Glomerular visceral epithelial cell (primary cell): Measurements from ENCODE around the gene BUB1B.
"Not testable (repeated sequence)": the region's sequence is repeated elsewhere in the genome, so short reads cannot be mapped to it uniquely, and the experiment has no call there.

Experiments
- DNase-seq: peaks from one replicate; pipeline ENCODE4 v3.0.0-alpha.2; 2016; ENCODE audit errors: extremely low spot score

Gene BUB1B, protein sequence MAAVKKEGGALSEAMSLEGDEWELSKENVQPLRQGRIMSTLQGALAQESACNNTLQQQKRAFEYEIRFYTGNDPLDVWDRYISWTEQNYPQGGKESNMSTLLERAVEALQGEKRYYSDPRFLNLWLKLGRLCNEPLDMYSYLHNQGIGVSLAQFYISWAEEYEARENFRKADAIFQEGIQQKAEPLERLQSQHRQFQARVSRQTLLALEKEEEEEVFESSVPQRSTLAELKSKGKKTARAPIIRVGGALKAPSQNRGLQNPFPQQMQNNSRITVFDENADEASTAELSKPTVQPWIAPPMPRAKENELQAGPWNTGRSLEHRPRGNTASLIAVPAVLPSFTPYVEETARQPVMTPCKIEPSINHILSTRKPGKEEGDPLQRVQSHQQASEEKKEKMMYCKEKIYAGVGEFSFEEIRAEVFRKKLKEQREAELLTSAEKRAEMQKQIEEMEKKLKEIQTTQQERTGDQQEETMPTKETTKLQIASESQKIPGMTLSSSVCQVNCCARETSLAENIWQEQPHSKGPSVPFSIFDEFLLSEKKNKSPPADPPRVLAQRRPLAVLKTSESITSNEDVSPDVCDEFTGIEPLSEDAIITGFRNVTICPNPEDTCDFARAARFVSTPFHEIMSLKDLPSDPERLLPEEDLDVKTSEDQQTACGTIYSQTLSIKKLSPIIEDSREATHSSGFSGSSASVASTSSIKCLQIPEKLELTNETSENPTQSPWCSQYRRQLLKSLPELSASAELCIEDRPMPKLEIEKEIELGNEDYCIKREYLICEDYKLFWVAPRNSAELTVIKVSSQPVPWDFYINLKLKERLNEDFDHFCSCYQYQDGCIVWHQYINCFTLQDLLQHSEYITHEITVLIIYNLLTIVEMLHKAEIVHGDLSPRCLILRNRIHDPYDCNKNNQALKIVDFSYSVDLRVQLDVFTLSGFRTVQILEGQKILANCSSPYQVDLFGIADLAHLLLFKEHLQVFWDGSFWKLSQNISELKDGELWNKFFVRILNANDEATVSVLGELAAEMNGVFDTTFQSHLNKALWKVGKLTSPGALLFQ

DNA sequence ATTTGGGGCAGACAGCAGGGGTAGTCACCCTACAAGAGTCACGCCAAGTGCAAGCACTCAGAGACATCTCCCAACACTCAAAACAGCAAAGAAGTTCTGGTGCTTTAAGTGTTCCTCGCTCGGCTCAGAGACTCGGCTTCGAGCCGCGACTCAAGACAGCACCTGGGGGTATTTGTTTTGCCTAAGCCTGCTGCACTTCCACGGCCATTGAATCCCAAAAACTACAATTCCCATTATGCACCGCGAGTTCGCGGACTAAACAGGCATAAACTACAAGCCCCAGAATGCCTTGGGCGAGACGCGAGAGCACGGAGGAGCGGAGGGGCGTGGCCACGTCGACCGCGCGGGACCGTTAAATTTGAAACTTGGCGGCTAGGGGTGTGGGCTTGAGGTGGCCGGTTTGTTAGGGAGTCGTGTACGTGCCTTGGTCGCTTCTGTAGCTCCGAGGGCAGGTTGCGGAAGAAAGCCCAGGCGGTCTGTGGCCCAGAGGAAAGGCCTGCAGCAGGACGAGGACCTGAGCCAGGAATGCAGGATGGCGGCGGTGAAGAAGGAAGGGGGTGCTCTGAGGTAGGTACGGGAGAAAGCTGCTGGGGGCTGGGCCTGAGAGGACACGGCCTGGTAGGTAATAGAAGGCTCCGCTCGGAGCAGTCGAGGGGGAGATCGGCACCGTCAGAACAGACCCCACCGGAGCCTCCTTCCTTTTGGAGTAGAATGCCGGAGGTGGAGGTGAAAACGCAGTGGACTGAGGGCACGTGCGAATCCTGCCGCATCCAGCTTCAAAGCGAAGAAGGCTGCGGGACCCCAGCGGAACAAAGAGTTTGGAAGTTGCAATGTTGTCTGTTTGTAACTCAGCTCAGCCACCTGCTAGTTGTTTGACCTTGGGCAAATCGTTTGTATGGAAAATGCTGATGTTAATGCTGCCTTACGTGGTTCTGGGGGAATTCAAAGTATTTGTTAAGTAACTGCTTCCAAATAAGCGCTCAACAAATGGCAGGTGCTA is at the start of gene BUB1B:
Gene BUB1B (plus strand): TSS at position 381 of the 1,000 bp plus-strand sequence. CDS start 152 bp downstream, at position 533.
- peak; percentile 93 for DNase-seq

DNA sequence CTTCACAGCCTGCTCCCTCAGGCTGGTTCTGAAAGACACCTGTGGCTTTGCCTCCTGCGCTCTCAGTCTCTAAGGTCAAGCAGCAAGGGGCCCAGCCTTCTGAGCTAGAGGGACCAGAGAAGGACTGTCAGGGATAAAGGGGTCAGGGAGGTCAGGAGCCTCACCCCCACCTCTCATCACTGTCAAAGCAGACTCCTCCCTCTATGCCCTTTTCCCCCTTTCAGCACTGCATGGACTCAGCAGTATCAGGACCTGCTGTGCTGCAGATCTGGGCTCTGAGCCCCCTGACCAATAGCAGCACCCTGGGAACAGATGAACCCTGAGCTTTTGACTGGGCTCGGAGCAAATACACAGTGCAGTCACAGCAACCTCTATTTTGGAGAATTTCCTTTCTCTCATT is 49.0 kb upstream of the BUB1B start:
- no peak for DNase-seq

DNA sequence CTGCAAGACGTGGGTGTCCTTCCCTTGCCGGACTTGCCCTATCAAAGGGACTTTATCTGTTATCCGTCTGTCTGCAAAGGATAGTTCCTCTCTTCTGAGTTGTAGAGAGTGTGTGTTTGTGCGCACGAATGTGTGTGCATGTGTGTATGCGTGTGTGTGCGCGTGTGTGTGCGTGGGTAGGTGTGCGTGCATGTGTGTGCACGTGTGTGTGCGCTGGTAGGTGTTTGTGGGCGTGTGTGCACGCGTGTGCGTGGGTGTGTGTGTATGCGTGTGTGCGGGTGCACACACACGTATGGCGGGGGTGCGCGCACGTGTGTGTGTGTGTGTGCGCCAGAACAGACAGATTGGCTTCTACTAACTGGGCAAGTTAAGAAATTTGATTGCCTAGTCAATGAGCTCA is 48.1 kb upstream of the BUB1B start:
- DNase-seq: no peak

DNA sequence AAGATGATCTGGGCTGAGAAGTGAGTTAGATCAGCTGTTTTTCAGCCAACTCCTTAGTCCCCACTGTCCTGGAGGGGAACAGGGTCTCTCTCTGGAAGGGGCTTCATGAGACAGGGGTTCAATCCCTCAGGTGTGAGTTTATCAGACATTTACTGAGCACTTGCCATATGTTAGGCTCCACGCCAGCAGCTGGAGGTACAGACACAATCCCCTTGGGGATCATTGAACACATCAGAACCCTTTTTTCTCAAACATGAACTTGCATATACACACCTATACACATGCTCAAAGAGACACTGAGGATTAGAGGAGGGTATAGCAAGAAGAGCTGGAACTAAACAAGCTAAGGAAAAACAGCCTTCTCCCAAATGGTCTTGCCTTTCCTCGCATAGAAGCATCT is 46.7 kb upstream of the BUB1B start:
- no peak for DNase-seq

DNA sequence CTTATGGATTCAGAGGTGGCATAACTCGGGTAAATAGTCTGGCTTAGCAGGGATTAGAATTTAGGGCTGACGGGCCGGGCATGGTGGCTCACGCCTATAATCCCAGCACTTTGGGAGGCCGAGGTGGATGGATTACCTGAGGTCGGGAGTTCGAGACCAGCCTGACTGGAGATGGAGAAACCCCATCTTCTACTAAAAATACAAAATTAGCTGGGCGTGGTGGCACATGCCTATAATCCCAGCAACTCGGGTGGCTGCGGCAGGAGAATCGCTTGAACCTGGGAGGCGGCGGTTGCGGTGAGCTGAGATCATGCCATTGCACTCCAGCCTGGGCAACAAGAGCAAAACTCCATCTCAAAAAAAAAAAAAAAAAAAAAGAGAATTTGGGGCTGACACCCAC is 45.8 kb upstream of the BUB1B start:
- DNase-seq: not testable (repeated sequence)

DNA sequence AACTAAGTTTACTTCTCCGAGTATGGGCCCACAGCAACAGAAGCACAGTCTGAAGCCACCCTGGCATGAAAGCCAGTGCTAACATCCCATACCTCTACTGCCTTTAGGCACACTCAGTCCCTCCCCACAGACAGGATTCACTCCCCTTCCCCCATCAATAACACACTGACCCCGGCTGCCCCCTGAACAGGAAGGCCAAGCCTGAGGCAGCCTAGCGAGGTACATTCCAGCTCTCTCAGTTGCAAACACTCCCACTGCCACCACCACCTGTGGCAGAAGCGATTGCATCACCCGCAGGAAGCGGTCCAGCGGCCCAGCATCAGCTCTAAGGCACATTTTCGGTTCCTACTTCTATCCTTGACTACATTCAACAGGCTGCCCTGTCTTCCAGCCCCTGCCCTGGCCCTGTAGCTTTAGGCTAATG is 45.2 kb upstream of the BUB1B start:
- DNase-seq: peak; percentile 61

DNA sequence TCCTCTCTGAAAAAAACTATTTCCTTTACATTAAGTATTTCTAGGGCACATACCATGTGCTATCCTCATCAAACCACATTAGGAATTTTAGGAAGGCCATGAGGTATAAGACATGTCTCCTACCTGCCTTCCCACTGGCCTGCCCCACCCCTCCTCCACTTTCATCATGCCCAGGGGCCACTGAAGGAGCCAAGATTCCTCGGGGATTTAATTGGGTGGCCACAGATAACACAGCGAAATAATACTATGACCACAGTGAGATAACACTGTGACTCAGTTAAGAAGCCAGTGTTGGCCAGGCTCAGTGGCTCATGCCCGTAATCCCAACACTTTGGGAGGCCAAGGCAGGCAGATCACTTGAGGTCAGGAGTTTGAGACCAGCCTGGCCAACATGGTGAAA is 42.4 kb upstream of the BUB1B start:
- no peak for DNase-seq

DNA sequence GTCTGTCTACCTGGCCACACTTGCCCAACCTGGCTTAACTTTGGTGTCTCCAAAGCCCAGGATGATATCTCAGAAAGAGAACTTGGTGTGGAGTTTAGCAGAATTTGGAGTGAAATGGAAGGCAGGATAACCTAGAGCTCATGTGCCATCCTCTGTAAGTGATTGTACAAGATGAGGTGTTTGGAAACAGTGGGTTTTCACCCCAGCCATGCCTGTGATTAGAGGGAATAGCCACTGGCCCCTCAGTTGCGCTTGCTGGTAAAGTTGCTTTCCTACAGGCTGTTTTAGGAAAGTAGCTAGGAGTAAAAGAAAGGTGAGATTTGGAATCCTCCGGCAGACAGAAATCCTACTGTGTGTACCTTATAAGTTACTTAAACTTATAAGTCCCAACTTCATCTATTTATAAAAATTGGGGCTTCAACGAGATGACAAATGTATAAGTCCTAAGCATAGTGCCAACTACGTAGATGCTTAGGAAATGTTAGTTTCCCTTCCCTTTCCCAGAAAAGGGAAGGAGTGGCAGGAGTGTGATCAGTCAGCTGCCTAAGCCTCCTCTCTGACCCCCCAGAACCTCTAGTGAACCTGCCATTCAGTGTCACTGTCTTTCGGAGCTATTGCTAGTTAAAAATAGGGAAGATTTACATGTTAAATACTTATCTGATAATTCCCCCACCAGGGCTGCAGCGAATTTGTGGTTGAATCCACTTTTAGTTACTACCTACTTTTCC is 38.8 kb upstream of the BUB1B start:
- no peak for DNase-seq

DNA sequence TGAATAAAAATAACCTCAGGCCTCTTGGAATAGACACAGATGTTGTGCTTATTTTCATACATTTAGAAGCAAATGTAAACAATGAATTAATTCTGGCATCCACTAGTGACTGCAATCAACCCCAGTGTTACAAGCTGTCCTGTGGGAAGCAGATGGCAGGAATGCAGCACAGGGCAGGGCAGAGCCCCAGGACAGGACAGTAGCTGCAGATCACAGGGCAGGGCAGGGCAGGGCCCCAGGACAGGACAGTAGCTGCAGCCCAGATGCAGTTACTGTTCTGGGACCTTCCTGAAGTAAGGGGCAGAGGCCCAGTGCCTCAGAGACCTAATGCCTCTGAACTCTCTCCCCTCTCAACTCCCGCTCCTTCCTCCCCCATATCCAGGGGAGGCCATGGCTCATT is 37.9 kb upstream of the BUB1B start:
- not testable (repeated sequence) for DNase-seq

DNA sequence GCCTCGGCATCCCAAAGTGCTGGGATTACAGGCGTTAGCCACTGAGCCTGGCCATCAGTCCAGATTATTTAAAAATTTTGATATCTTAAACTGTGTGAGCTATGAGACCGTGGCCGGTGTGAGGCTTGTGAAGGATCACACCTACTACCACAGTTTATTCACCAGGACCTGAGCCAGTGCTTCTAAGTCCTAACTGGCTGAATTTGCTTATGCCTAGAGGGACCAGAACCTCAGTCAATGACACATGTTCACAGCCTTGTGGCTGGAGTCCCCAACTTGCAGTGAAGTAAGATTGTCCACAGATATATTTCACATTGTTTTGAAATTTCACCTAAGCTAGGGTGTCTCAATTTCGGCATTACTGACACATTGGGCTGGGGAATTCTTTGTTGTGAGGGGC is 37.0 kb upstream of the BUB1B start:
- not testable (repeated sequence) for DNase-seq

DNA sequence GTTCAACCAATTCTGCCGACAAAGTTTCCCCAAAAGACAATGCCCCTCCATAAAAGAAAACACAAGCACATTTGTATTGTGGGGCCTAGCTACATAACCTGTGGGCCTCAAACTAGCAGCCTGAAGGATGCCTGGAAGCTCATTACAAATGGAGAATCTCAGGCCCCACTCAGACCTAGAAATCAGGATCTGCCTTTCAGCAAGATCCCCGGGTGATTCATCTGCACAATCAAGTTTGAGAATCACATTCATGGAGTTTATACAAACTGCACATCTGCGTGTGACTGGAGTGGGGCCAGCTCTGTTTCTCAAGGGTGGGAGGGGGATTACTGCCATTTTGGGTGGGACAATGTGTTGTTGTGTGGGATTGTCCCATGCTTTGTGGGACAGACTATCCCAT is 36.5 kb upstream of the BUB1B start:
- not testable (repeated sequence) for DNase-seq

DNA sequence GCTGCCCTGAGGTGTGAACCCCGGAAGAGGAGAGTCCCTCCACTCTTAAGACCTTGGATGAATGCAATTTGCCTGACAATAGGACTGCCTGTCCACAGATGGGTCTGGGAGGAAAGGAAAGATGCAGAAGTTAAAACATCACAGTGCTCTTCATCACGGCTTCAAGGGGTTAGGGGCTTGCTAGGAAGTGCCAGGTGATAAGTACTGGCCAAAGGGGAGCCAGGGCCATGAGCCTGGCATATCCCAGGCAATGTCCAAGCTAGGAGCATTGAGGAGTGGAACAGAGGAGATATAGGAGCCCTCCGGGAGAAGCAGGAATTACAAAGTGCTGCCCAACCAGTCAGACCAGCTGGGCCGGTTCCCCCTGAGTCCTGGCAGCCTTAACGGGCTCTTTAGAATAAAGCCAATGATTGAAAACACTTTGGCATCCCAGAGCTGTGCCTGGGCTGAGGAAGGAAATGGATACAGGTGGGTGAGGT is 36.0 kb upstream of the BUB1B start:
- DNase-seq: not testable (repeated sequence)

DNA sequence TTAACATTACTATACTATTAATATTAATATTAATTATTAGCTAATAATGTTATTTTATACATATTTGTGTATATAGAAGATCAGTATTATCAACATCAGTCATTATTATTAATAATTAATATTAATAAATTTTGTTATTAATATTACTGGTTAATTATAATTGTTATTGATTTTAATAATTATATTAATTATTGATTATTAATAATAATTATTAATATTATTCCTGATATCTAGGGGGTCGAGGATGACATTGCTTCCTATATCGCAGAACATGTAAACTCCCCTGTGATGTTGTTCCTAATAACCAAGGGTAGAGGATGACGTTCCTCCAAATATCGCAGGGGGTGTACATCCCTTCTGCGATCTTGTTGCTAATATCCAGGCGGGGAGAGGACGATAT is 34.9 kb upstream of the BUB1B start:
- no peak for DNase-seq

DNA sequence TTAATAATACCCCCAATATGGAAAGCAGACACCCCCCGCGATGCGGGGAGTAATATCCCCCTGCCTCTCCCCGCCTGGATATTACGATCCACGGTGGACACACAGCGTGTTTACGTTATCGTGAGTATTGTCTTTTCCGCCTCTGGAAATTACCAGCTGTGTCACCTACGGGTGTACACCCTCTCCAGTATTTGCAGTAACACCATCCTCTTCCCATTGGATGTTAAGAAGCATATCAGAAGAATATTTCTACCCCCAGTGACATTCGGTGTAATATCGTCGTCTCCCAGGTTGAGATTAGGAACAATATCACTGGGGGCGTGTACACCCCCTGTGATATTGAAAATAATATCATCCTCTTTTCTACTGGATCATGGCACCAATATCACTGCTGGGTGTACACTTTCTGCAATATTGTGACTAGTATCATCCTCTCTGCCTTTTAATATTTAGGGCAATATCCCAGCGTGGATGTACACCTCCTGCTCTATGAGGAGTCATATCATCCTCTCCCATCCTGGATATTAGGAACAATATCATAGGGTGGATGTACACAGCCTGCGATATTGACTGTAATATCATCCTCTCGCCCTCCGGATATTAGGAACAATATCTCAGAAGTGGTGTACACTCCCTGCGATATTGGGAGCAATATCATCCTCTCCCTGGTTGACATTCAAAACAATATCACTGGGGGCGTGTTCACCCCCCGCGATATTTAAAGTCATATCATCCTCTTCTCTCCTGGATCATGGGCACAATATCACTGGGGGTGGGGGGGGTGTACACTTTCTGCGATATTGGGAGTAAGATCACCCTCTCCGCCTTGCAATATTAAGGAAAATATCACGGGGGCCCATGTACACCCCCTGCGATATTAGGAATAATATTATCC is 31.9 kb upstream of the BUB1B start:
- no peak for DNase-seq

DNA sequence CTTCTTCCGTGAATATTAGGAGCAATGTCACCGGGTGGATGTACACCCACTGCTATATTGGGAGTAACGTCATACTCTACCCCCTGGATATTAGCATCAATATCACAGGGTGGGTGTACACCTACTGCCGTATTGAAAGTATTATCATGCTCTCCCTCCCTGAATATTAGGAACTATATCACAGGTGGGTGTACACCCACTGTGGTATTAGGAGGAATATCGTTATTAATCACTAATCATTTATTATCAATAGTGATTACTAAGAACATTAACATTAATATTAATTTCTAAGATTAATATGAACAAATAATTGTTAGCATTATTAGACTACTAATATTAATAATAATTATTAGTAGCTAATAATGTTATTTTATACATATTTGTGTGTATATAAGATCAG is 30.8 kb upstream of the BUB1B start:
- no peak for DNase-seq

DNA sequence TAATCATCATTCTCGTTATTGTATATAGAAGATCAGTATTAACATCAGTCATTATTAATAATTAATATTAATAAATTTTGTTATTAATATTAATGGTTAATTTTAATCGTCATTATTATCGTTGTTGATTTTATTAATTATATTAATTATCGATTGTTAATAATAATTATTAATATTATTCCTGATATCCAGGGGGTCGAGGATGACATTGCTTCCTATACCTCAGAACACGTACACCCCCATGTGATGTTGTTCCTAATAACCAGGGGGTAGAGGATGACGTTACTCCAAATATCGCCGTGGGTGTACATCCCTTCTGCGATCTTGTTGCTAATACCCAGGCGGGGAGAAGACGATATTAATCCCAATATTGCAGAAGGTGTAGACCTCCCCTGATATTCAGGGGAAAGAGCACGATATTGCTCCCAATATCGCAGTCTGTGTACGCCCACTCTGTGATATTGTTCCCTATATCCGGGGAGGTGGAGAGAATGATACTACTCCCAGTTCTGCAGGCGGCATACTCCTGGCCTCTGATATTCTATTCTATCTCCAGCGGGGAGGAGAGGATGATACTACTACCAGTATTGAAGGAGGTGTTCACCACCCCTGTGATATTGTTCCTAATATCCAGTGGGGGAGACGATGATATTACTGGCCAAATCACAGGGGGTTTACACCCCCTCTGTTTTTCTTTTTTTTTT is 29.9 kb upstream of the BUB1B start:
- DNase-seq: no peak

DNA sequence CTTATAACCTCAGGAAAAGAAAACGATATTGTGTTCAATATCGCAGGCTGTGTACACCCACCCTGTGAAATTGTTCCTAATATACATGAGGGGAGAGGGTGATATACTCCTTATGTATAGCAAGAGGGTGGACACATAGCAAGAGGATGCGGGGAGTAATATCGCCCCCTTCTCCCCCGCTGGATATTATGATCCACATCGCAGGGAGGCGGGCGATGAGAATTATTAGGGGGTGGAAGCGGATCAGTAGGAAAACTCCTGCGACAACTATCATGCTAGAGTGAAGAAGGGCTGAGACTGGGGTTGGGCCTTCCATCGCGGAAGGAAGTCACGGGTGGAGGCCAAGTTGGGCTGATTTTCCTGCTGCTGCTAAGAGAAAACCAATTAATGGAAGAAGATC is 27.3 kb upstream of the BUB1B start:
- no peak for DNase-seq

DNA sequence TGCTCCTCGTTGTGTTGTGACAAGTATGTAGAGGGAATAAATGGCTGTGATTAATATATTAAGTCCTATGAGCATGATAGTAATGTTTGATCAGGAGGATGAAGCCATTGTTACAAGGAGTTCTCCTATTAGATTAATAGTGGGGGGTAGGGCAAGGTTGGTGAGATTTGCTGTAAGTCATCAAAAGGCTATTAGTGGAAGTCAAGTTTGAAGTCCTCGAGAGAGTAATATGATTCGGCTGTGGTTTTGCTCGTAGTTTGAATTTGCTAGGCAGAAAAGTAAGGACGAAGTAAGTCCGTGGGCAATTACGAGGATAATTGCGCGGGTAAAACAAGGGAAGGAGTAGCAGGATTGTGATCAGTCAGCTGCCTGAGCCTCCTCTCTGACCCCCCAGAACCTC is 26.0 kb upstream of the BUB1B start:
- DNase-seq: no peak
